DMS53 treated with DMSO at 0.1 percent for 48 hours (cell line): ENCODE data around the gene BLVRB.
"Not testable (repeated sequence)": the region's sequence is repeated elsewhere in the genome, so short reads cannot be mapped to it uniquely, and the experiment has no call there.

Experiments used
- DNase-seq: peaks from one replicate; lab custom pipeline; 2025; ENCODE audit not compliant: unreplicated experiment; lab: John Stamatoyannopoulos, UW

BLVRB gene

DNA sequence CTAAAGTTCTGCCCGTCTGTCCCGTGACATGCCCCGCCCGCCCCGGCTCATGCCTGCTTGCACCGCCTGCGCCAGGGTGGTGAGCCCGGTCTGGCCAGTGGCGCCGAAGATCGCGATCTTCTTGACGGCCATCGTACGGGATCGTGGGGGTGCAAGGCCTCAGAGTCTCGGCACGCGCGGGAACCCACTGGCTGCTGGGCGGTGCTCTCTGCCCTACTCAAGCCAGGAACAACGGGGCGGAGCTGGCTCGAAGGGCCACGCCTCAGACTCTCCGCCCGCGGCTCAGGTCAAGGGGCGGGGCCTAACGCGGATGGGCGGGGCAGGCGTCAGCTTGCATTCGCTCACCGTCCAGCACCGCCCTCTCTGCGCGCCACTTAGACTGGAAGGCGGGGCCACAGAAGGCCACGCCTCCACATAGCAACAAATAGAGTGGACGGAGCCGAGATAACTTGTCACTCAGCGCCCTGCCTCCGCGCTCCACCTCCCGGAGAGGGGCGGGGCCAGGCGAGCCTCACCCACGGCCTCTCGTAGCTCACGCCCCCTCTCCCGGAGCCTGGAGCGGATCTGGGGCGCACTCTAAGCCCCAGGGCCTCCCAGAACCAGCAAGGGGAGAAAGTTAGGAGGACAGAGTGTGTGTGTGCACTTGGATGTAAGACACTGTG, at the start of gene BLVRB:
BLVRB (minus strand) TSS at position 189 of the 662 bp plus-strand sequence; CDS start at position 132, 57 bp downstream.
- peak; percentile 99 for DNase-seq

- no peak for DNase-seq
These were observed 48.3 kb upstream of the BLVRB start for GRCh38 chr19:40513741-40514315.

GRCh38 chr19:40513345-40513678, 47.8 kb upstream of the BLVRB start:
- DNase-seq: no peak

- peak; percentile 21 for DNase-seq
These were observed 47.2 kb upstream of the BLVRB start for GRCh38 chr19:40512473-40513344.

DNA sequence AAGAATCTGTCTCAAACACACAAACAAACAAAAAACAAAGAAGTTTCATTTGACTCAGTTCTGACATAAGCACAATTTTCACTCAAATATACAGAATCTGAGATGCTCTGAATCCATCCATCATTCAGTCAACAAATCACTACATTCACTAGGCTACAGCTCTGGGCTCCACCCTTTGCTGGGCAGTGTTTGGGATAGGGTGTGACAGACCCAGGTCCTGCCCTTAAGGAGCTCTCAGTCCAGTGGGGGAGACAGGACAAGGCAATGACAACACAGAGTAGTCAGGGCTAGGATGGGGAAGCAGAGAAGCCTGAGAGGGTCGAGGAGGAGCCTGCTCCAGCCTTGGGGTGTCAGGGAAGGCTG, 46.5 kb upstream of the BLVRB start:
- DNase-seq: no peak

- DNase-seq: no peak
These were observed 45.9 kb upstream of the BLVRB start for GRCh38 chr19:40511487-40511886.

- no peak for DNase-seq
These were observed 45.1 kb upstream of the BLVRB start for GRCh38 chr19:40510526-40511115.

GRCh38 chr19:40508739-40509260, 43.3 kb upstream of the BLVRB start:
- DNase-seq: no peak

- no peak for DNase-seq
These were observed 42.3 kb upstream of the BLVRB start for GRCh38 chr19:40507892-40508291.

DNA sequence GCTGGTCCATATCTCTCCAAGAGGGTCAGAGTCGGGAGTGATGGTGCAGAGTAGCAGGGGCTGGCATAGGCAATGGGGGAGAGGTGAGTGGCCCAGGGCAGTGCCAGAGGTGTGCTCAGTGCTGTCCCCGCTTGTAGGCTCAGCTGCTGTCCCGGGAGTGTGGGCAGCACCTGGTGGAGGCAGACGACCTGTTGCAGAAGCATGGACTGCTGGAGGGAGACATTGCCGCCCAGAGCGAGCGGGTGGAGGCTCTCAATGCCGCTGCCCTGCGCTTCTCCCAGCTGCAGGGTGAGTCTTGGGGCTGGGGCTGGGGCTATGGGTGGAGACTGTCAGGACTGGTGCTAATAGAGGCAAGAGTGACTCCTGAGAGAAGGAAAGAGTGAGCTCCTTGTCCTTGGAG, 40.6 kb upstream of the BLVRB start:
- no peak for DNase-seq

- DNase-seq: no peak
These were observed 37.8 kb upstream of the BLVRB start for GRCh38 chr19:40503320-40503695.

GRCh38 chr19:40502647-40503319, 37.2 kb upstream of the BLVRB start:
- no peak for DNase-seq

DNA sequence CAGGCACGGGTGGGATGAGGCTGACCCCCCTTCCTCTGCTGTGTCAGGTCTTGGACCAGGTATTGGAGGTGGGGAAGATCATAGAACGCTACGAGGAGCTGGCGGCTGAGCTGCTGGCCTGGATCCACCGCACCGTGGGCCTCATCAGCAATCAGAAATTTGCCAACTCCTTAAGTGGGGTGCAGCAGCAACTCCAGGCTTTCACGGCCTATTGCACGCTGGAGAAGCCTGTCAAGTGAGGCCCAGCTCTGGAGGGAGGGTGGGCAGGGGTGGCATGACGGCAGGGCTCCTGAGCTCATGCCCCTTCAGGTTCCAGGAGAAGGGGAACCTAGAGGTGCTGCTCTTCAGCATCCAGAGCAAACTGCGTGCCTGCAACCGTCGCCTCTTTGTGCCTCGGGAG, 36.5 kb upstream of the BLVRB start:
- DNase-seq: no peak

- no peak for DNase-seq
These were observed 36.1 kb upstream of the BLVRB start for GRCh38 chr19:40501599-40501998.

GRCh38 chr19:40500678-40501530, 35.4 kb upstream of the BLVRB start:
- not testable (repeated sequence) for DNase-seq

GRCh38 chr19:40499320-40499719, 33.8 kb upstream of the BLVRB start:
- DNase-seq: no peak

DNA sequence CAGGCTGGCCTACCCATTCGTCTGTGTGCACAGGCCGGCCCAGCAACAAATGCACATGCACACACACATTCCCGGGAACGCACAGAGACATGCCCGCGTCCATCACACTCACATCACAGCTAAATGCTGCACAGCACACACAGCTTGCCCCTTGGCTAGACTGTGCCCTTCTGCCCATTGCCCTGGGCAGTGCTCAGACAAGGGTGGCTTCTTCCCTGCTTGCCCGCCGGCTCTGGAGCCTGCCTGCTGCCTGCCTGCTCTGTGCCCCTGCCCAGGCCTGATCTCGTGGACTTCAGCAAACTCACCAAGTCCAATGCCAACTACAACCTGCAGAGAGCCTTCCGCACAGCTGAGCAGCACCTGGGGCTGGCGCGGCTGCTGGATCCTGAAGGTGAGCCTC, 31.7 kb upstream of the BLVRB start:
- DNase-seq: no peak

DNA sequence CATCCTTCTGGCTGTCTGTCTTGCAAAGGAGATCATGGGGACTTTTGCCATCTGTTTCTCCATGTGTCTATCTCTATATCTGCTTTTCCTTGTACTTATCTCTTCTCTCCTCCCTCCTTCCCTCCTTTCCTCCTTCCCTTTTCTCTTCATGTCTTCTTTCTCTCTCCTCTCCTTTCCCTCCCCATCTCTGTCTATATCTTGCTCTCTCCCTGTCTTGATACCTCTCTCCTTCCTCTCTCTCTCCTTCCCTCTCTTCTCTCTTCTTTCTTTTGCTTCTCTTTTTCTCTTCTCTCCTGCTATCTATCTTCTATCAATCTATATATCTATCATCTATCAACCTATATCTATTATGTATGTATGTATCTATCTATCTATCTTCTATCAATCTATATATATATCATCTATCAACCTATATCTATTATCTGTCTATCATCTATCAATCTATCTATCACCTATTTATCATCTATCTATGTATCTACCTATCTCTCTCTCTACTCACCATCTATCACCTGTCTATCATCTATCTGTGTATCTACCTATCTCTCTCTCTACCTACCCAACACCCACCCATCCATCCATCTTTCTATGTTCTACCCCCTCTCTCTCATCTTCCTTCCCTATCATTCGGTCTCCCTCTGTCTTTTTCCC, 28.8 kb upstream of the BLVRB start:
- DNase-seq: no peak

DNA sequence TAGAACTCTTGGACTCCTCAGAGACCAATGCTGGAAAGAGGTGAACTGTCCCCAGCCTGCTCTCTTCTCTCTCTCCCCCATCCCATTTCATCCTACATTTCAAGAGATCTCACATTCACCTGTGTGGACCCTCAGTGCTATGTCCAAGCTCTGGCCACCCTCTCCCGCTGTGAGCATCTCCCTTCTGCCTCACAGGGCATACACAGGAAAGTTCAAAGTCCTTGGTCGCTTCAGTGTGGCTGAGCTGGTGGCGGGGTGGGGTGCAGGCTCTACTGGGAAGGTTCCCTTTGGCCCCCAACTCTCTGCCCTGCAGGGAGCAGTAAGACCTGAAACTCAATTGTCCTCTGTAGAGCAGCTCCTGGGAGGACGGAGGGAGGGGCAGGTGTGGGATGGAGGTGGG, 28.2 kb upstream of the BLVRB start:
- DNase-seq: no peak

DNA sequence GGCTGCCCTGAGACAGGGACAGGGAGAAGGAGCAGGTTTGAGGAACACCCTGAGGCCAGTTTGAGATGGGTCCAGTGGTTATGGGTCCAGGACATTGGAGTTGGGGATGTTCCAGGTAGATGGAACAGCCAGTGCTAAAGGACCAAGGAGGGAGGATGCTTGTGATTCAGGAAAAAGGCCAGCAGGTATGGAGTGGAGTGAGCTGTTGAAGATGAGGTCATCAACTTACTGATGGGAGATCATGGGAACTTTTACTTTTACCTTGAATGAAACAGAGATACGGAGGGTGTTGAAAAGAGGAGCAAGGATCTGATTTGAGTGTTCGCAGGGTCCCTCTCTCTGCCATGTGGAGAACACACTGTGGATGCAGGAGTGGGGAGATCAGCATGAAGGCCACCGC, 26.7 kb upstream of the BLVRB start:
- no peak for DNase-seq
